ENCODE measurements around the gene RPL4. TPM values are rescaled to one million over a fixed set of nuclear protein-coding genes. Genes with fewer than 3 reads are reported as not detected.

RPL4 gene
- total RNA-seq, 1 experiment from 2014 or later: 3,648 TPM

GRCh38 chr15:66497502-66498455 is 6.9 kb downstream of the RPL4 start, which contains the start of gene SNAPC5:
Gene SNAPC5 (minus strand): TSS chr15:66497762. CDS start chr15:66497731, 31 bp downstream.
- ATAC-seq: peak; percentile 83
- CTCF ChIA-PET: interaction anchor here (0.5 to 4.2 kb wide), 31 partner anchors 8 to 1774 kb away, joined by 3 to 50 read pairs (median 4); partner anchors contain the start of genes DIS3L, LCTL, MAP2K1 and ZWILCH
- TF ChIP-seq E2F1 (CRISPR knock-in tag; IDR thresholded peaks at IDR 0.05): no peak
- no peak for TF ChIP-seq ELF4 (CRISPR knock-in tag; IDR thresholded peaks at IDR 0.05; ENCODE audit: low read depth)
- no peak for TF ChIP-seq ZNF396 (CRISPR knock-in tag; IDR thresholded peaks at IDR 0.05; ENCODE audit: borderline replicate concordance)
- peak; percentile 90 for TF ChIP-seq ZNF425 (CRISPR knock-in tag; conservative IDR thresholded peaks at IDR 0.05)
- TF ChIP-seq ATF1 (CRISPR knock-in tag; IDR thresholded peaks at IDR 0.05): peak; percentile 96; the same call in 1 of the 2 replicates
- no peak; the same call in 1 of the 2 replicates for TF ChIP-seq ZNF263 (CRISPR knock-in tag; IDR thresholded peaks at IDR 0.05; ENCODE audit: low read depth)
- TF ChIP-seq ZMAT4 (CRISPR knock-in tag; IDR thresholded peaks at IDR 0.05): peak; percentile 27; the same call in 1 of the 2 replicates
- no peak for TF ChIP-seq FOXJ3 (CRISPR knock-in tag; IDR thresholded peaks at IDR 0.05; ENCODE audit: borderline replicate concordance)
- peak; percentile 93; the same call in 1 of the 2 replicates for TF ChIP-seq AFF4 (CRISPR knock-in tag; IDR thresholded peaks at IDR 0.05; ENCODE audit: borderline replicate concordance)
- TF ChIP-seq AR (CRISPR knock-in tag; IDR thresholded peaks at IDR 0.05): peak; percentile 93
- TF ChIP-seq E2F4 (CRISPR knock-in tag; IDR thresholded peaks at IDR 0.05; ENCODE audit: borderline replicate concordance, low read depth): no peak
- no peak for TF ChIP-seq ATF6 (CRISPR knock-in tag; IDR thresholded peaks at IDR 0.05)
- no peak for TF ChIP-seq NR3C1 (CRISPR knock-in tag; conservative IDR thresholded peaks at IDR 0.05; ENCODE audit: low read depth)
- TF ChIP-seq ZNF317 (CRISPR knock-in tag; IDR thresholded peaks at IDR 0.05; ENCODE audit: borderline replicate concordance, low read depth): 0 out of 2 replicates have a peak, but pooled peaks have one; percentile 30
- TF ChIP-seq RORB (CRISPR knock-in tag; IDR thresholded peaks at IDR 0.05): no peak
- TF ChIP-seq MYBL2 (CRISPR knock-in tag; IDR thresholded peaks at IDR 0.05): no peak
- TF ChIP-seq ZBTB21 (CRISPR knock-in tag; IDR thresholded peaks at IDR 0.05; ENCODE audit: borderline replicate concordance): peak; percentile 20; the same call in 1 of the 2 replicates
- no peak for TF ChIP-seq NR2C2 (CRISPR knock-in tag; IDR thresholded peaks at IDR 0.05)
- no peak for TF ChIP-seq PREB (CRISPR knock-in tag; IDR thresholded peaks at IDR 0.05; ENCODE audit: borderline replicate concordance)

More at GRCh38 chr15:66497502-66498455, 6.9 kb downstream of the RPL4 start, which contains the start of gene SNAPC5:
- H3K27ac Mint-ChIP-seq: peak within 1 kb of the TSS; percentile 99
- H3K27me3 Mint-ChIP-seq (ENCODE audit: low read depth): no peaks in the 10 kb centered on the region
- DNase-seq (ENCODE audit: low spot score): peak; percentile 99
- H3K4me3 Mint-ChIP-seq: peak within 1 kb of the TSS; percentile 90
- peaks cover 21% of the 10 kb centered on the region for H3K4me1 Mint-ChIP-seq
- POLR2A ChIA-PET: interaction anchor here (0.6 to 2.6 kb wide), 7 partner anchors 8 to 203 kb away, joined by 3 to 7 read pairs (median 3); partner anchors contain the start of gene MAP2K1
- no peaks in the 10 kb centered on the region for H3K9me3 Mint-ChIP-seq
- peaks cover 73% of the 10 kb centered on the region for H3K36me3 Mint-ChIP-seq
